Psoas muscle (tissue), 8 donors: ENCODE results near the gene DOCK2. TPM values are rescaled to one million over a fixed set of nuclear protein-coding genes. Genes with fewer than 3 reads are reported as not detected.

Source experiments
- ATAC-seq, 4 donors: fragments of 200-7000 bp; cut with Tn5 transposase; one replicate each; pipeline ENCODE4 v1.9.1; 2020; ENCODE audit warnings: moderate library complexity in 3 of 4, mild to moderate bottlenecking in 2 of 4
- DNase-seq, 2 donors: peaks; one replicate each; pipeline ENCODE4 v3.0.0-alpha.2; 2020
- H3K27ac ChIP-seq: fragments of 200-600 bp; one replicate; pipeline ENCODE4 v1.8.0; 2022
- H3K27me3 ChIP-seq, 3 donors: fragments of 200-600 bp in 1 of 3; one replicate each; pipeline versions ENCODE4 v1.6.1 to v1.8.0; 2013 to 2022; ENCODE audit warnings: low read length in 2 of 3, mild to moderate bottlenecking in 2 of 3, moderate library complexity in 1 of 3; ENCODE audit not compliant: insufficient read depth in 3 of 3
- H3K36me3 ChIP-seq, 2 donors: fragments of 200-600 bp in 1 of 2; one replicate each; pipeline versions ENCODE4 v1.6.1 to v1.8.0; 2013 to 2022; ENCODE audit warnings: low read depth in 1 of 2, mild to moderate bottlenecking in 1 of 2, moderate library complexity in 1 of 2; ENCODE audit not compliant: insufficient read depth in 1 of 2
- H3K4me1 ChIP-seq: fragments of 200-600 bp; one replicate; pipeline ENCODE4 v1.8.0; 2022
- H3K4me3 ChIP-seq: fragments of 200-600 bp; one replicate; pipeline ENCODE4 v1.8.0; 2022; ENCODE audit warnings: mild to moderate bottlenecking
- H3K9me3 ChIP-seq: fragments of 200-600 bp; one replicate; pipeline ENCODE4 v1.8.0; 2022
- WGBS, 3 donors: extraction: QIAGEN DNeasy Blood & Tissue Kit; methylation state at CpG; one replicate each; pipeline versions ENCODE4 v1.1.6 to v1.1.7; 2013; 5-methylcytosine and 5-hydroxymethylcytosine counted together
- intact Hi-C, 2 donors: fragments of 100-400 bp; cut with DNase I; formaldehyde crosslinking; loops; one replicate each; pipeline versions ENCODE4 v1.11.0 to v1.14.2; 2022
- polyA plus RNA-seq, 3 donors: library from polyadenylated mRNA; stranded (reverse); fragments of 200-250 nt; gene quantifications; one replicate each; pipeline ENCODE4 v1.2.3, GENCODE V29; 2013
- total RNA-seq, 4 donors: library from RNA; stranded (reverse); fragmentation: NEBNext Ultra II Directional in 2 of 4; extraction: Animal tissue kit (Norgen Biotek cat#: 25700) in 2 of 4; gene quantifications; one replicate each; pipeline versions ENCODE4 v1.2.1 to v1.2.4, GENCODE V29; 2021 to 2023
- TF ChIP-seq, protein P1 (sequence below): fragments of 200-600 bp; IDR thresholded peaks from one replicate; pipeline ENCODE4 v1.8.0; 2022; ENCODE audit warnings: antibody characterized with exemption
- donor health status: healthy with polysubstance abuse.
- donor health status: DM: no; HTN: no; CAD: no; lungs with moderate emphysema.
- donor health status: Bipolar disorder and iron deficiency.
- donor health status: healthy.
- donor health status: DM: yes; HTN: yes; CAD: no.
- donor health status: DM: no; HTN: no; CAD: no.
- donor health status: DM: no; HTN: no; CAD: no.
- donor health status: DM: yes; HTN: yes; CAD: no.

The DOCK2 gene
- total and polyA plus RNA-seq, 7 donors: 0.37 to 4.4 (median 3.5) TPM

DNA sequence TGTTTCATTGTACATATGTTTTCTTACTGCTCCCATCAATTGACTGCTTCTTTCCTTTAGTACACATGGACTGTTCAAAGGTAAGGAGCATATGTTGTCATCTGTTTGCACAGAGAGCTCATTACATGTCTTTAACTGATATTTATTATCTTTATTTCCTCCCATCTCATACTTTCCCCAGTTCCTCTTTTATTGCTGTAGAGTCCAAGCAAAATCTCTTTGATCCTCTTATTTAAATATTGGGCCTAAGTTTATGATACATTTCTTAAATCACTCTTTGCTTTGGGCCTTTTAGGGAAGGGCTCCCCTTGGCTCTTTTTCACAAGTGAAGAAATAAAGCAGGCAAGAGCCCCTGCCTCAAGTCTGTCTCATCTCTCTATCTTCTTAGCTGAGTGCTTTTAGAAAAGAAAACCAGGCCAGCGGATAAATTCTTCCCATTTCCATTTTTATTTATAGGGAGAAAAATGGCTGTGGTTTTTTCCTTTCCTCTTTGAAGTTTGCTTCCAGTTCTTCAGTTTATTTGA, 152.4 kb downstream of the DOCK2 start:
- ATAC-seq (no peak), DNase-seq (no peak)
- Histone ChIP-seq H3K27me3 (no peaks in the 10 kb centered on the region), H3K27ac (no peak overlapping the region), H3K4me3 (no peak overlapping the region), H3K9me3 (no peaks in the 10 kb centered on the region), H3K36me3 (no peaks in the 10 kb centered on the region), H3K4me1 (no peaks in the 10 kb centered on the region)
- WGBS, 3 donors: 88 to 93% (median 92%) methylated on average over 1 of the region's 1 CpG
- TF ChIP-seq, protein P1, sequence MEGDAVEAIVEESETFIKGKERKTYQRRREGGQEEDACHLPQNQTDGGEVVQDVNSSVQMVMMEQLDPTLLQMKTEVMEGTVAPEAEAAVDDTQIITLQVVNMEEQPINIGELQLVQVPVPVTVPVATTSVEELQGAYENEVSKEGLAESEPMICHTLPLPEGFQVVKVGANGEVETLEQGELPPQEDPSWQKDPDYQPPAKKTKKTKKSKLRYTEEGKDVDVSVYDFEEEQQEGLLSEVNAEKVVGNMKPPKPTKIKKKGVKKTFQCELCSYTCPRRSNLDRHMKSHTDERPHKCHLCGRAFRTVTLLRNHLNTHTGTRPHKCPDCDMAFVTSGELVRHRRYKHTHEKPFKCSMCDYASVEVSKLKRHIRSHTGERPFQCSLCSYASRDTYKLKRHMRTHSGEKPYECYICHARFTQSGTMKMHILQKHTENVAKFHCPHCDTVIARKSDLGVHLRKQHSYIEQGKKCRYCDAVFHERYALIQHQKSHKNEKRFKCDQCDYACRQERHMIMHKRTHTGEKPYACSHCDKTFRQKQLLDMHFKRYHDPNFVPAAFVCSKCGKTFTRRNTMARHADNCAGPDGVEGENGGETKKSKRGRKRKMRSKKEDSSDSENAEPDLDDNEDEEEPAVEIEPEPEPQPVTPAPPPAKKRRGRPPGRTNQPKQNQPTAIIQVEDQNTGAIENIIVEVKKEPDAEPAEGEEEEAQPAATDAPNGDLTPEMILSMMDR: no peak
- intact Hi-C loops: no loop called here

DNA sequence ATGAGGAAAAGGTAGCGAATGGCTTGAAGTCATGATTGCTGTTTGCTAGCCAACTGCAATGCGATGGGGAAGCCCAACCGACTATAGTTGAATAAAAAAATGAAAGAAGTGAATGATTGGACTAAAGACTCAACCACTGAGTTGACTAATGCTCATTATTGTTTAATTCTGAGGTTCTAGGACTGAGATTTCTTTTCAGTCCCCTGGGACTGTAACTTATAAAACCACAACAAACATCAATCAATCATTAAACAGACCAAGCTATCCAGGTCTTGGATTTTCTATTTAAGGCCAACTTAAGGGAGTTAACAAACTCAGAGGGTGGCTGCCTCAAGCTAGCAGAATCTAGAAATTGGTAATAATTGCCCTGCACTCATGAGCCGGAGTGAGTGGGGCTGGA, 154.2 kb downstream of the DOCK2 start:
- Histone ChIP-seq H3K9me3 (no peaks in the 10 kb centered on the region), H3K27ac (no peak overlapping the region), H3K4me3 (no peak overlapping the region), H3K27me3 (peaks cover 0 to 2% (median 0%) of the 10 kb centered on the region in 3 donors), H3K36me3 (no peaks in the 10 kb centered on the region), H3K4me1 (no peaks in the 10 kb centered on the region)
- TF ChIP-seq, protein P1: no peak
- 89 to 91% (median 90%) methylated on average over 4 of the region's 4 CpGs for WGBS, 3 donors
- intact Hi-C loops: no loop called here
- DNase-seq: no peak
- ATAC-seq: no peak

DNA sequence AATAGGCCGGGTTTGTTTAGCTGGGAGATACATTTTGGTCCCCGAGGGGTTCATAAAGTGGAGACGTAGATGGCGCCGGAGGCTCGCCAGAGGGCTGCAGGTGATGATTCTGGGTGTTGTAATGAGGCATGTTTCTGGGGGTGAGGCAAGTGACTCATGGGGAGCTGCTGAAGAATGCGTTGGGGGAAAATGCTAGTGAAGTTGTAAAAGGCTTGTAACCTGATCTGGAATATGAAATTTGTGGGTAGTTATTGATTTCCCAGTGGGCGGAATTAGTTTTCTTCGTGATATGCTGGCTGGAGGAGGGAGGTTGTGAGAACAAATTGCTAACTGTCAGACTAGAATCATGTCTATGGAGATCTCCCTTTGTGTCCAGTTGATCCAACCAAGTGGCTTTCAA, 158.3 kb downstream of the DOCK2 start:
- no peaks in the 10 kb centered on the region for H3K9me3 ChIP-seq
- no peaks in the 10 kb centered on the region for H3K4me1 ChIP-seq
- TF ChIP-seq, protein P1: no peak
- H3K27ac ChIP-seq: no peak overlapping the region
- intact Hi-C loops: no loop called here
- no peaks in the 10 kb centered on the region for H3K36me3 ChIP-seq
- ATAC-seq: no peak
- WGBS, 3 donors: 50 to 55% (median 50%) methylated on average over 9 of the region's 9 CpGs
- no peak for DNase-seq
- no peak overlapping the region for H3K4me3 ChIP-seq
- peaks cover 0 to 4% (median 0%) of the 10 kb centered on the region in 3 donors for H3K27me3 ChIP-seq

DNA sequence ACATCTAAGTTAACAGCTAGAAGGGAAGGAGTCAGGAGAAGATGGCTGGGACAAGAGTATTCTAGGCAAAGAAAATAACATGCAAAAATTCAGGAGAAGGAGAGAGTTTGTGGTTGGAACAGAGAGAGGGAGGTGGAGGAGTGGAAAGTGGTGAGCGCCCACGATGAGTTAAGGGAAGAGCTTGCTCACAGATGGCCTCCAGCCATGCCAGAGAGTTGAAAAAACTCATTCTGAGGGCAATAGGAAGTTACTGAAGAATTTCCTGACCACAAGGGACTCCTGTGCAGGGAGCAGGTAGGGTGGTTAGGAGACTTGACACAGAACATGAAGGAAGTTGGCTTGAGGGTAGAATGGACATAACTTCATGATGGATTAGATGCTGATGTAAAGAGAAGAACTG, 159.7 kb downstream of the DOCK2 start:
- 83 to 89% (median 88%) methylated on average over 2 of the region's 2 CpGs for WGBS, 3 donors

More for the DNA sequence above, 159.7 kb downstream of the DOCK2 start:
- ATAC-seq (no peak), DNase-seq (no peak)
- TF ChIP-seq, protein P1: no peak
- Histone ChIP-seq H3K4me1 (no peaks in the 10 kb centered on the region), H3K9me3 (no peaks in the 10 kb centered on the region), H3K27ac (no peak overlapping the region), H3K36me3 (no peaks in the 10 kb centered on the region), H3K4me3 (no peak overlapping the region), H3K27me3 (peaks cover 0 to 4% (median 0%) of the 10 kb centered on the region in 3 donors)
- intact Hi-C loops: no loop called here
